NB4 (cell line): ENCODE data around the gene CRACR2B.

ENCODE experiments used
- MYC ChIP-seq: IDR thresholded peaks from 2 replicates; pipeline ENCODE4 v1.6.1; 2011; ENCODE audit warnings: low read depth, low read length
- POLR2A ChIP-seq: IDR thresholded peaks from 2 replicates; pipeline ENCODE4 v1.6.1; 2011; ENCODE audit warnings: mild to moderate bottlenecking; ENCODE audit not compliant: insufficient read length; ENCODE audit errors: extremely low read depth
- TF ChIP-seq, protein P1 (sequence below): IDR thresholded peaks from one replicate; pipeline ENCODE4 v1.5.1; 2012; ENCODE audit warnings: low read depth, low read length
- TF ChIP-seq, protein P2 (sequence below): IDR thresholded peaks from 2 replicates; pipeline ENCODE4 v1.6.1; 2011; ENCODE audit warnings: low read depth, low read length

DNA sequence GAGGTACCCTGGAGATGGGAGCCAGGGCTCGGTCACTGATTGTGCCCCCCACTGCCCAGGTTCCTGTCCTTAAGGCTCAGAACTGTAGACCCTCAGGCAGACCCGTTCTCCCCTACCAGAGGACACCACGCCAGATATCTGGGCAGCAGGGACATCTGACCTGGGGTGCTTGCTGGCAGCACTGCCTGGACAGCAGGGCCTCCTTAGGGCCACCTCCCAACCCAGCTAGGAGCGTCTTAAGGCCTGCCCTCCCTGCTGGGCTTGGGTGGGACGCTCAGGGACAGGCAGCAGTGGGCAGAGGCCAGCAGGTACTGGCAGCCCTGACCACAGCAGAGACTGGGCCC is 11.5 kb downstream of the CRACR2B start:
- TF ChIP-seq POLR2A: no peak
- TF ChIP-seq, protein P1, sequence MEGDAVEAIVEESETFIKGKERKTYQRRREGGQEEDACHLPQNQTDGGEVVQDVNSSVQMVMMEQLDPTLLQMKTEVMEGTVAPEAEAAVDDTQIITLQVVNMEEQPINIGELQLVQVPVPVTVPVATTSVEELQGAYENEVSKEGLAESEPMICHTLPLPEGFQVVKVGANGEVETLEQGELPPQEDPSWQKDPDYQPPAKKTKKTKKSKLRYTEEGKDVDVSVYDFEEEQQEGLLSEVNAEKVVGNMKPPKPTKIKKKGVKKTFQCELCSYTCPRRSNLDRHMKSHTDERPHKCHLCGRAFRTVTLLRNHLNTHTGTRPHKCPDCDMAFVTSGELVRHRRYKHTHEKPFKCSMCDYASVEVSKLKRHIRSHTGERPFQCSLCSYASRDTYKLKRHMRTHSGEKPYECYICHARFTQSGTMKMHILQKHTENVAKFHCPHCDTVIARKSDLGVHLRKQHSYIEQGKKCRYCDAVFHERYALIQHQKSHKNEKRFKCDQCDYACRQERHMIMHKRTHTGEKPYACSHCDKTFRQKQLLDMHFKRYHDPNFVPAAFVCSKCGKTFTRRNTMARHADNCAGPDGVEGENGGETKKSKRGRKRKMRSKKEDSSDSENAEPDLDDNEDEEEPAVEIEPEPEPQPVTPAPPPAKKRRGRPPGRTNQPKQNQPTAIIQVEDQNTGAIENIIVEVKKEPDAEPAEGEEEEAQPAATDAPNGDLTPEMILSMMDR: no peak
- TF ChIP-seq MYC: no peak
- TF ChIP-seq, protein P2, sequence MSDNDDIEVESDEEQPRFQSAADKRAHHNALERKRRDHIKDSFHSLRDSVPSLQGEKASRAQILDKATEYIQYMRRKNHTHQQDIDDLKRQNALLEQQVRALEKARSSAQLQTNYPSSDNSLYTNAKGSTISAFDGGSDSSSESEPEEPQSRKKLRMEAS: no peak
